K562 (cell line): ENCODE measurements around the gene WDR62. TPM values are rescaled to one million over a fixed set of nuclear protein-coding genes. Genes with fewer than 3 reads are reported as not detected.

ENCODE experiments used
- ATAC-seq: fragments of 200-7000 bp; cut with Tn5 transposase; 3 replicates; pipeline ENCODE4 v1.9.1; 2020; ENCODE audit warnings: moderate library complexity
- BruUV-seq: library from RNA; stranded (reverse); fragments of 400-500 nt; replicated peaks from 2 replicates; lab custom pipeline; 2021; lab: Mats Ljungman, UMichigan
- CTCF ChIA-PET: fragments of 300-600 bp; formaldehyde crosslinking; extraction: SDS; loops from one replicate; lab custom pipeline; 2021; ENCODE audit warnings: low intra/inter-chr PET ratio; lab: Yijun Ruan, JAX
- POLR2A ChIA-PET: fragments of 300-600, 350-650 bp; sonication (Branson Sonifier 250); formaldehyde crosslinking; extraction: SDS; loops from one replicate; lab custom pipeline; 2021; ENCODE audit warnings: antibody characterized with exemption, inconsistent platforms; lab: Yijun Ruan, JAX
- DNase-seq, 4 experiments: peaks; one replicate each; pipeline versions ENCODE4 v3.0.0 to v3.0.0-alpha.2; 2011 to 2018; ENCODE audit warnings: low spot score in 3 of 4, mixed read lengths in 3 of 4; ENCODE audit errors: extremely low read depth in 1 of 4
- FAIRE-seq: peaks from 2 replicates; lab custom pipeline; 2011; peaks lifted over from hg19 to GRCh38; lab: Jason Lieb, UNC
- H2AFZ ChIP-seq: 2 replicates; pipeline ENCODE4 v1.6.0; 2011; ENCODE audit warnings: low read depth, low read length, control low read depth, inconsistent platforms
- H3K27ac ChIP-seq: fragments of 200-600 bp; 3 replicates; pipeline ENCODE4 v1.8.0; 2011; ENCODE audit warnings: low read depth, mild to moderate bottlenecking, control low read depth, inconsistent platforms, low read length, moderate library complexity, mixed read lengths; ENCODE audit errors: extremely low read depth
- H3K27me3 ChIP-seq, 2 experiments: fragments of 300-600 bp in 1 of 2; 2 replicates in 1 of 2; 3 replicates in 1 of 2; pipeline versions ENCODE4 v1.6.0 to v1.8.0; 2011; ENCODE audit warnings: inconsistent platforms in 2 of 2, low read length in 2 of 2, mild to moderate bottlenecking in 1 of 2, mixed read lengths in 1 of 2, moderate library complexity in 1 of 2; ENCODE audit not compliant: control insufficient read depth in 2 of 2, insufficient read depth in 2 of 2
- H3K36me3 ChIP-seq: fragments of 300-600 bp; 3 replicates; pipeline ENCODE4 v1.8.0; 2011; ENCODE audit warnings: mild to moderate bottlenecking, low read length, inconsistent platforms; ENCODE audit not compliant: control insufficient read depth, insufficient read depth
- H3K4me1 ChIP-seq, 2 experiments: fragments of 200-600 bp in 1 of 2; replicated peaks in 1 of 2; 2 replicates in 1 of 2; 3 replicates in 1 of 2; pipeline versions ENCODE4 v1.5.1 to v1.8.0; 2011; ENCODE audit warnings: inconsistent platforms in 2 of 2, low read length in 2 of 2, mild to moderate bottlenecking in 1 of 2, mixed read lengths in 1 of 2, moderate library complexity in 1 of 2; ENCODE audit not compliant: control insufficient read depth in 2 of 2, insufficient read depth in 2 of 2
- H3K4me2 ChIP-seq: 2 replicates; pipeline ENCODE4 v1.6.1; 2011; ENCODE audit warnings: low read length, control low read depth, inconsistent platforms, mixed read lengths; ENCODE audit not compliant: insufficient read depth
- H3K4me3 ChIP-seq: fragments of 200-600 bp; sonication (generic), shearing (Covaris generic); 2 replicates; pipeline ENCODE4 v1.5.1; 2016; ENCODE audit warnings: control low read depth, inconsistent platforms
- H3K79me2 ChIP-seq: fragments of 200-600 bp; 3 replicates; pipeline ENCODE4 v1.8.0; 2011; ENCODE audit warnings: low read length, inconsistent platforms; ENCODE audit not compliant: control insufficient read depth, insufficient read depth
- H3K9ac ChIP-seq, 2 experiments: 2 replicates each; pipeline versions ENCODE4 v1.6.0 to v1.6.1; 2011; ENCODE audit warnings: low read depth in 2 of 2, low read length in 2 of 2, control low read depth in 1 of 2, inconsistent platforms in 1 of 2, mild to moderate bottlenecking in 1 of 2, mixed read lengths in 1 of 2; ENCODE audit not compliant: insufficient read depth in 1 of 2
- H3K9me1 ChIP-seq: one replicate; pipeline ENCODE4 v1.6.0; 2011; ENCODE audit warnings: inconsistent platforms, mild to moderate bottlenecking, low read length, moderate library complexity; ENCODE audit not compliant: control insufficient read depth, insufficient read depth
- H3K9me3 ChIP-seq: replicated peaks from 2 replicates; pipeline ENCODE4 v1.5.1; 2011; ENCODE audit warnings: low read depth, low read length, inconsistent platforms; ENCODE audit not compliant: control insufficient read depth, insufficient read depth
- H4K20me1 ChIP-seq: replicated peaks from 2 replicates; pipeline ENCODE4 v1.6.1; 2011; ENCODE audit warnings: low read length, inconsistent platforms, mixed read lengths; ENCODE audit not compliant: control insufficient read depth, insufficient read depth
- GTF2A2 ChIP-seq: IDR thresholded peaks from 2 replicates; pipeline ENCODE4 v1.6.1; 2016; ENCODE audit warnings: mild to moderate bottlenecking, missing genetic modification characterization, missing compliant biosample characterization
- MYC ChIP-seq, 2 experiments: fragments of 250-450 bp in 1 of 2; sonication (Bioruptor Pico) in 1 of 2; IDR thresholded peaks; 2 replicates each; pipeline versions ENCODE4 v1.5.1 to v1.6.1; 2012 to 2021; ENCODE audit warnings: low read depth in 2 of 2, borderline replicate concordance in 1 of 2, improper control_type of control experiment in 1 of 2, low read length in 1 of 2, mild to moderate bottlenecking in 1 of 2, moderate library complexity in 1 of 2
- RBFOX2 ChIP-seq: fragments of 200-400 bp; formaldehyde crosslinking; IDR thresholded peaks from 2 replicates; pipeline ENCODE4 v1.6.1; 2017; ENCODE audit warnings: low read depth, mild to moderate bottlenecking, low read length, moderate library complexity
- ZNF324 ChIP-seq: fragments of 250-450 bp; sonication (Bioruptor Pico); IDR thresholded peaks from 2 replicates; pipeline ENCODE4 v1.4.0; 2020; ENCODE audit warnings: mild to moderate bottlenecking
- whole genome bisulfite sequencing: fragments of 100-300 bp; shearing (Covaris generic); methylation state at CpG from one replicate; pipeline ENCODE4 v1.1.6; 2016; ENCODE audit warnings: low coverage, mixed read lengths; ENCODE audit not compliant: insufficient coverage; ENCODE audit errors: missing lambda C conversion rate; 5-methylcytosine and 5-hydroxymethylcytosine counted together
- in situ Hi-C: fragments of 300-500 bp; cut with MboI; formaldehyde crosslinking; loops from 4 replicates; pipeline ENCODE4 v1.15.0; 2018; ENCODE audit warnings: inconsistent platforms, mixed read lengths
- intact Hi-C: fragments of 100-400 bp; cut with micrococcal nuclease; formaldehyde crosslinking; loops from 2 replicates; pipeline ENCODE4 v1.14.2; 2022
- polyA plus RNA-seq, 8 experiments: library from polyadenylated mRNA; depleted of rRNA in 4 of 8; stranded (reverse) in 5 of 8; unstranded in 3 of 8; fragments of >200 nt; fragmentation: Nextera tagmentation in 2 of 8; fragmentation: Illumina TruSeq in 1 of 8; extraction: Ambion mirVana in 2 of 8; extraction: Trizol in 1 of 8; gene quantifications; 2 replicates each; pipeline versions ENCODE4 v1.2.1 to v1.2.3, GENCODE V29; 2011 to 2014; ENCODE audit warnings: inconsistent platforms in 1 of 8, missing spikeins in 1 of 8
- total RNA-seq, 7 experiments: library from RNA; depleted of rRNA in 6 of 7; stranded (reverse); fragments of >200 nt in 6 of 7; fragmentation: Illumina TruSeq in 2 of 7; extraction: Trizol in 2 of 7; gene quantifications; 2 replicates each; pipeline versions ENCODE4 v1.2.1 to v1.2.3, GENCODE V29; 2011 to 2021; ENCODE audit warnings: low replicate concordance in 1 of 7
- TF ChIP-seq, protein P1 (sequence below), 2 experiments: fragments of 200-800 bp in 1 of 2; sonication (Bioruptor generic) in 1 of 2; sonication (generic) in 1 of 2; formaldehyde crosslinking in 1 of 2; IDR thresholded peaks in 1 of 2; conservative IDR thresholded peaks in 1 of 2; 2 replicates each; pipeline versions ENCODE4 v1.5.0 to v1.6.1; 2016 to 2020; ENCODE audit warnings: missing compliant biosample characterization in 1 of 2, missing genetic modification characterization in 1 of 2, missing genetic modification reagents in 1 of 2

WDR62 gene
- total and polyA plus RNA-seq, 9 of the 15 experiments (the other 6 are each of a cell fraction or from before 2014, with no cell fraction given) = 0.35 to 32.8 (median 14.4) TPM

- CTCF ChIA-PET = no interaction called here
- TF ChIP-seq GTF2A2 (tag) = no peak
- peak; percentile 38; the same call in 1 of the 2 replicates for TF ChIP-seq RBFOX2
- no peak for TF ChIP-seq MYC (IDR thresholded peaks at IDR 0.05; ENCODE audit: low read depth, low read length)
- no peak for TF ChIP-seq MYC (CRISPR knock-in tag; IDR thresholded peaks at IDR 0.05; ENCODE audit: borderline replicate concordance, low read depth)
- TF ChIP-seq, all 486 proteins: peak for 1
- no peaks in the 10 kb centered on the region for H3K79me2 ChIP-seq
- no peak overlapping the region for H3K27ac ChIP-seq
- intact Hi-C loops = no loop called here
- FAIRE-seq = no peak
- in situ Hi-C loops = no loop called here
- no peaks in the 10 kb centered on the region for H4K20me1 ChIP-seq
- H3K36me3 ChIP-seq = peaks cover 66% of the 10 kb centered on the region; the same call in 2 of the 3 replicates
- no peak for ATAC-seq
- no peak for DNase-seq
- WGBS = 91% methylated on average over 13 of the region's 13 CpGs
- H3K27me3 ChIP-seq = no peaks in the 10 kb centered on the region
- H3K9ac ChIP-seq = no peak overlapping the region
- H2AFZ ChIP-seq = no peak overlapping the region
- H3K4me1 ChIP-seq = peaks cover 0 to 13% of the 10 kb centered on the region in 2 experiments; a peak in 2 of 5 replicates
- POLR2A ChIA-PET = interaction anchor here (0.6 to 1.6 kb wide), 3 partner anchors 11 to 22 kb away, joined by 3 to 4 read pairs (median 3); no protein-coding TSS in a partner anchor
- no peak overlapping the region for H3K4me2 ChIP-seq
- BruUV-seq = TSS peak; percentile 79
- H3K9me1 ChIP-seq = no peaks in the 10 kb centered on the region
- no peaks in the 10 kb centered on the region for H3K9me3 ChIP-seq
- H3K4me3 ChIP-seq = no peak overlapping the region
Observed at GRCh38 chr19:36149673-36150406, 95.1 kb downstream of the WDR62 start.

- no peak for TF ChIP-seq ZNF324 (CRISPR knock-in tag)
- TF ChIP-seq, protein P1, sequence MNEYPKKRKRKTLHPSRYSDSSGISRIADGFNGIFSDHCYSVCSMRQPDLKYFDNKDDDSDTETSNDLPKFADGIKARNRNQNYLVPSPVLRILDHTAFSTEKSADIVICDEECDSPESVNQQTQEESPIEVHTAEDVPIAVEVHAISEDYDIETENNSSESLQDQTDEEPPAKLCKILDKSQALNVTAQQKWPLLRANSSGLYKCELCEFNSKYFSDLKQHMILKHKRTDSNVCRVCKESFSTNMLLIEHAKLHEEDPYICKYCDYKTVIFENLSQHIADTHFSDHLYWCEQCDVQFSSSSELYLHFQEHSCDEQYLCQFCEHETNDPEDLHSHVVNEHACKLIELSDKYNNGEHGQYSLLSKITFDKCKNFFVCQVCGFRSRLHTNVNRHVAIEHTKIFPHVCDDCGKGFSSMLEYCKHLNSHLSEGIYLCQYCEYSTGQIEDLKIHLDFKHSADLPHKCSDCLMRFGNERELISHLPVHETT (CRISPR knock-in tag; conservative IDR thresholded peaks at IDR 0.05 in 1 of 2, IDR thresholded peaks at IDR 0.05 in 1 of 2) = no peak
- TF ChIP-seq, all 486 proteins: peak for 0
- Histone ChIP-seq H3K79me2 (no peaks in the 10 kb centered on the region), H3K36me3 (peaks cover 60% of the 10 kb centered on the region; the same call in 2 of the 3 replicates), H3K27me3 (no peaks in the 10 kb centered on the region), H3K27ac (no peak overlapping the region), H4K20me1 (no peaks in the 10 kb centered on the region), H3K4me2 (no peak overlapping the region), H3K4me3 (no peak overlapping the region), H2AFZ (no peak overlapping the region), H3K9me3 (no peaks in the 10 kb centered on the region), H3K9ac (no peak overlapping the region), H3K9me1 (no peaks in the 10 kb centered on the region), H3K4me1 (peaks cover 0 to 13% of the 10 kb centered on the region in 2 experiments; a peak in 2 of 5 replicates)
- in situ Hi-C loops (no loop called here), intact Hi-C loops (no loop called here)
- WGBS = 93% methylated on average over 5 of the region's 5 CpGs
- ChIA-PET CTCF (no interaction called here), POLR2A (interaction anchor here (0.5 to 1.6 kb wide), 3 partner anchors 10 to 281 kb away, joined by 3 to 4 read pairs (median 4); no protein-coding TSS in a partner anchor)
- no TSS peak for BruUV-seq
- no peak for DNase-seq
- no peak for ATAC-seq
- no peak for FAIRE-seq
Observed at GRCh38 chr19:36150586-36150985, 95.9 kb downstream of the WDR62 start.
